HepG2 (cell line): ENCODE data around the gene VPS37D. TPM values are rescaled to one million over a fixed set of nuclear protein-coding genes. Genes with fewer than 3 reads are reported as not detected.
"Not testable (repeated sequence)": the region's sequence is repeated elsewhere in the genome, so short reads cannot be mapped to it uniquely, and the experiment has no call there.

Experiments used
- ATAC-seq: fragments of 200-7000 bp; cut with Tn5 transposase; 3 replicates; pipeline ENCODE4 v1.9.1; 2020; ENCODE audit warnings: mild to moderate bottlenecking, moderate library complexity
- BruUV-seq: library from RNA; stranded (reverse); fragments of 400-500 nt; replicated peaks from 2 replicates; lab custom pipeline; 2021; lab: Mats Ljungman, UMichigan
- CTCF ChIA-PET: fragments of 300-600 bp; formaldehyde crosslinking; extraction: SDS; loops from one replicate; lab custom pipeline; 2021; ENCODE audit warnings: low total read pairs, inconsistent platforms, low intra/inter-chr PET ratio; lab: Yijun Ruan, JAX
- POLR2A ChIA-PET: fragments of 350-600 bp; sonication (Branson Sonifier 250); formaldehyde crosslinking; loops from one replicate; lab custom pipeline; 2020; ENCODE audit warnings: antibody characterized with exemption, inconsistent platforms; lab: Yijun Ruan, JAX
- DNase-seq: peaks from one replicate; pipeline ENCODE4 v3.0.0-alpha.2; 2015; ENCODE audit warnings: low spot score
- FAIRE-seq: peaks from 3 replicates; lab custom pipeline; 2011; peaks lifted over from hg19 to GRCh38; lab: Jason Lieb, UNC
- H2AFZ ChIP-seq: one replicate; pipeline ENCODE4 v1.6.1; 2011; ENCODE audit warnings: low read length, inconsistent platforms
- H3K27ac ChIP-seq: fragments of 300-600 bp; 3 replicates; pipeline ENCODE4 v1.8.0; 2011; ENCODE audit warnings: mixed run types, mild to moderate bottlenecking, mixed read lengths, low read length, inconsistent platforms; ENCODE audit not compliant: insufficient read depth; ENCODE audit errors: extremely low read length
- H3K27me3 ChIP-seq, 2 experiments: fragments of 200-600 bp in 1 of 2; 2 replicates in 1 of 2; 3 replicates in 1 of 2; pipeline versions ENCODE4 v1.6.0 to v1.8.0; 2011; ENCODE audit warnings: low read length in 2 of 2, mild to moderate bottlenecking in 2 of 2, moderate library complexity in 2 of 2, inconsistent platforms in 1 of 2; ENCODE audit not compliant: insufficient read depth in 2 of 2, control insufficient read depth in 1 of 2
- H3K36me3 ChIP-seq, 2 experiments: fragments of 200-600 bp in 1 of 2; replicated peaks in 1 of 2; 2 replicates in 1 of 2; 3 replicates in 1 of 2; pipeline versions ENCODE4 v1.5.1 to v1.8.0; 2011; ENCODE audit warnings: low read length in 2 of 2, inconsistent platforms in 1 of 2; ENCODE audit not compliant: insufficient read depth in 2 of 2, control insufficient read depth in 1 of 2
- H3K4me1 ChIP-seq: 2 replicates; pipeline ENCODE4 v1.5.1; 2012; ENCODE audit warnings: low read length, inconsistent platforms; ENCODE audit not compliant: insufficient read depth
- H3K4me2 ChIP-seq: 2 replicates; pipeline ENCODE4 v1.6.0; 2011; ENCODE audit warnings: low read depth, low read length, inconsistent platforms
- H3K4me3 ChIP-seq, 3 experiments: fragments of 200-600 bp in 1 of 3; sonication (generic), shearing (Covaris generic) in 1 of 3; replicated peaks in 1 of 3; 2 replicates each; pipeline ENCODE4 v1.5.1; 2011 to 2016; ENCODE audit warnings: low read length in 3 of 3, inconsistent platforms in 2 of 3, low read depth in 2 of 3, mild to moderate bottlenecking in 2 of 3, control low read depth in 1 of 3, mixed read lengths in 1 of 3; ENCODE audit not compliant: insufficient read depth in 1 of 3
- H3K79me2 ChIP-seq: one replicate; pipeline ENCODE4 v1.6.1; 2011; ENCODE audit warnings: low read length, inconsistent platforms; ENCODE audit not compliant: insufficient read depth
- H3K9ac ChIP-seq: 2 replicates; pipeline ENCODE4 v1.6.0; 2011; ENCODE audit warnings: mild to moderate bottlenecking, low read depth, low read length, inconsistent platforms; ENCODE audit not compliant: insufficient read depth
- H3K9me3 ChIP-seq: 2 replicates; pipeline ENCODE4 v1.5.1; 2012; ENCODE audit warnings: mild to moderate bottlenecking, low read length
- H4K20me1 ChIP-seq: 2 replicates; pipeline ENCODE4 v1.6.0; 2011; ENCODE audit warnings: inconsistent platforms, mild to moderate bottlenecking, low read length, moderate library complexity; ENCODE audit not compliant: insufficient read depth
- CBX1 ChIP-seq: IDR thresholded peaks from one replicate; pipeline ENCODE4 v1.6.1; 2016; ENCODE audit warnings: antibody characterized with exemption, low read depth
- CREM ChIP-seq, 2 experiments: sonication (generic) in 1 of 2; formaldehyde crosslinking in 1 of 2; IDR thresholded peaks; 2 replicates each; pipeline versions ENCODE4 v1.4.0 to v1.6.1; 2016 to 2020; ENCODE audit warnings: antibody characterized with exemption in 1 of 2, mild to moderate bottlenecking in 1 of 2, missing genetic modification reagents in 1 of 2
- FOXK2 ChIP-seq: fragments of 450-650 bp; IDR thresholded peaks from 2 replicates; pipeline ENCODE4 v1.6.1; 2016
- MYPOP ChIP-seq: sonication (generic); formaldehyde crosslinking; IDR thresholded peaks from 2 replicates; pipeline ENCODE4 v1.8.1; 2023; ENCODE audit warnings: mild to moderate bottlenecking, moderate library complexity, missing genetic modification reagents
- PATZ1 ChIP-seq: sonication (generic); formaldehyde crosslinking; IDR thresholded peaks from 2 replicates; pipeline ENCODE4 v1.4.0; 2020; ENCODE audit warnings: missing genetic modification reagents
- ZNF431 ChIP-seq: sonication (generic); formaldehyde crosslinking; IDR thresholded peaks from 2 replicates; pipeline ENCODE4 v1.9.0; 2022; ENCODE audit warnings: missing genetic modification reagents, low read depth, mild to moderate bottlenecking, borderline replicate concordance
- ZNF432 ChIP-seq: sonication (generic); formaldehyde crosslinking; IDR thresholded peaks from 2 replicates; pipeline ENCODE4 v1.5.0; 2020; ENCODE audit warnings: missing genetic modification reagents, mild to moderate bottlenecking, borderline replicate concordance
- ZNF770 ChIP-seq: sonication (generic); formaldehyde crosslinking; IDR thresholded peaks from 2 replicates; pipeline ENCODE4 v1.5.0; 2020; ENCODE audit warnings: mild to moderate bottlenecking, missing genetic modification reagents
- WGBS: methylation state at CpG from one replicate; pipeline ENCODE4 v1.1.6; 2017; ENCODE audit warnings: low lambda C conversion rate; 5-methylcytosine and 5-hydroxymethylcytosine counted together
- in situ Hi-C: cut with HindIII; loops from 2 replicates; pipeline ENCODE4 v1.10.0; 2017; ENCODE audit warnings: low pct_unique_long_range_greater_than_20kb; ENCODE audit not compliant: extremely low pct_ligation_motif_present
- intact Hi-C: fragments of 100-400 bp; cut with micrococcal nuclease; formaldehyde crosslinking; loops from one replicate; pipeline ENCODE4 v1.10.0; 2022; ENCODE audit not compliant: unreplicated experiment
- polyA plus RNA-seq, 8 experiments: library from polyadenylated mRNA; depleted of rRNA in 3 of 8; stranded (reverse) in 7 of 8; unstranded in 1 of 8; fragments of >200 nt; fragmentation: Illumina TruSeq in 4 of 8; extraction: Trizol in 4 of 8; gene quantifications; 2 replicates each; pipeline versions ENCODE4 v1.2.1 to v1.2.3, GENCODE V29; 2011 to 2016; ENCODE audit warnings: low read depth in 4 of 8, missing spikeins in 1 of 8, mixed read lengths in 1 of 8; ENCODE audit not compliant: insufficient read depth in 1 of 8
- total RNA-seq, 5 experiments: library from RNA; depleted of rRNA; stranded (reverse); fragments of >200 nt; fragmentation: Illumina TruSeq; extraction: Trizol; gene quantifications; 2 replicates each; pipeline ENCODE4 v1.2.3, GENCODE V29; 2016; ENCODE audit warnings: low read depth in 1 of 5

The VPS37D gene
- total and polyA plus RNA-seq, 2 of the 13 experiments (the other 11 are each of a cell fraction or from before 2014, with no cell fraction given) = 3.8 to 6.3 TPM

GRCh38 chr7:73655309-73655708 lies 12.3 kb upstream of the VPS37D start:
- H3K79me2 ChIP-seq, ATAC-seq, CTCF ChIA-PET, FAIRE-seq, DNase-seq, H3K4me2 ChIP-seq, H4K20me1 ChIP-seq, intact Hi-C loops, H3K27ac ChIP-seq, H3K36me3 ChIP-seq, H3K9me3 ChIP-seq, H3K4me3 ChIP-seq, in situ Hi-C loops, H3K9ac ChIP-seq, H2AFZ ChIP-seq, BruUV-seq, H3K27me3 ChIP-seq, POLR2A ChIA-PET: not testable (repeated sequence)
- WGBS = 44% methylated on average over 4 of the region's 4 CpGs
- H3K4me1 ChIP-seq = peaks cover 28% of the 10 kb centered on the region
- peak; percentile 95 for TF ChIP-seq ZNF431

GRCh38 chr7:73659983-73660382 lies 7.6 kb upstream of the VPS37D start:
- no peaks in the 10 kb centered on the region for H3K9me3 ChIP-seq
- H3K27me3 ChIP-seq = no peaks in the 10 kb centered on the region
- no peak overlapping the region for H2AFZ ChIP-seq
- ChIA-PET CTCF (no interaction called here), POLR2A (no interaction called here)
- no peak overlapping the region for H3K4me3 ChIP-seq
- H3K4me2 ChIP-seq = no peak overlapping the region
- H3K27ac ChIP-seq = no peak overlapping the region
- TF ChIP-seq CREM (IDR thresholded peaks at IDR 0.05) (no peak), CREM (CRISPR knock-in tag; IDR thresholded peaks at IDR 0.05) (no peak), MYPOP (CRISPR knock-in tag) (no peak), ZNF770 (CRISPR knock-in tag) (peak; percentile 37; the same call in 1 of the 2 replicates), ZNF432 (CRISPR knock-in tag) (no peak), CBX1 (no peak), FOXK2 (0 out of 2 replicates have a peak, but pooled peaks have one; percentile 14), PATZ1 (CRISPR knock-in tag) (no peak)
- no peaks in the 10 kb centered on the region for H4K20me1 ChIP-seq
- 50% methylated on average over 8 of the region's 8 CpGs for WGBS
- intact Hi-C loops = no loop called here
- no peaks in the 10 kb centered on the region for H3K36me3 ChIP-seq
- H3K4me1 ChIP-seq = peaks cover 16% of the 10 kb centered on the region
- ATAC-seq = no peak
- no peak overlapping the region for H3K9ac ChIP-seq
- BruUV-seq = no TSS peak
- FAIRE-seq = no peak
- H3K79me2 ChIP-seq = no peaks in the 10 kb centered on the region
- in situ Hi-C loops = no loop called here
- no peak for DNase-seq
